Immature natural killer cell (primary cell): ENCODE data around the gene POFUT2. TPM values are rescaled to one million over a fixed set of nuclear protein-coding genes. Genes with fewer than 3 reads are reported as not detected.
A peak's percentile ranks its signal among the peaks of the same experiment; 100 is the strongest.

ENCODE experiments used
- DNase-seq, 3 donors: peaks; one replicate each; pipeline ENCODE4 v3.0.0; 2022; ENCODE audit warnings: mixed read lengths in 1 of 3
- H3K27ac Mint-ChIP-seq, 6 donors: one replicate each; pipeline ENCODE4 v1.8.0; 2020; ENCODE audit warnings: mixed read lengths in 6 of 6, mild to moderate bottlenecking in 5 of 6, inconsistent platforms in 4 of 6, moderate library complexity in 3 of 6
- H3K27me3 Mint-ChIP-seq, 3 donors: one replicate each; pipeline ENCODE4 v1.8.0; 2020 to 2021; ENCODE audit warnings: low read depth in 3 of 3, mild to moderate bottlenecking in 3 of 3, mixed read lengths in 3 of 3, moderate library complexity in 3 of 3, inconsistent platforms in 1 of 3
- H3K36me3 Mint-ChIP-seq, 3 donors: one replicate each; pipeline ENCODE4 v1.8.0; 2020; ENCODE audit warnings: mixed read lengths in 3 of 3, inconsistent platforms in 2 of 3, mild to moderate bottlenecking in 2 of 3
- H3K4me1 Mint-ChIP-seq, 2 donors: one replicate each; pipeline ENCODE4 v1.8.0; 2020; ENCODE audit warnings: inconsistent platforms in 2 of 2, mild to moderate bottlenecking in 2 of 2, mixed read lengths in 2 of 2, moderate library complexity in 1 of 2
- H3K4me3 Mint-ChIP-seq, 5 donors: one replicate each; pipeline ENCODE4 v1.8.0; 2020; ENCODE audit warnings: mild to moderate bottlenecking in 5 of 5, mixed read lengths in 5 of 5, inconsistent platforms in 3 of 5, moderate library complexity in 3 of 5
- H3K9me3 Mint-ChIP-seq, 6 donors: one replicate each; pipeline ENCODE4 v1.8.0; 2020; ENCODE audit warnings: mild to moderate bottlenecking in 6 of 6, mixed read lengths in 6 of 6, inconsistent platforms in 4 of 6, moderate library complexity in 3 of 6
- polyA plus RNA-seq, 3 donors: library from polyadenylated mRNA; unstranded; fragments of 300-500 nt; fragmentation: Illumina TruSeq; gene quantifications; one replicate each; pipeline ENCODE4 v1.2.3, GENCODE V29; 2021

The POFUT2 gene
- polyA plus RNA-seq, 3 donors from 2014 or later, result 1.1 to 5.2 (median 4.7) TPM

DNA sequence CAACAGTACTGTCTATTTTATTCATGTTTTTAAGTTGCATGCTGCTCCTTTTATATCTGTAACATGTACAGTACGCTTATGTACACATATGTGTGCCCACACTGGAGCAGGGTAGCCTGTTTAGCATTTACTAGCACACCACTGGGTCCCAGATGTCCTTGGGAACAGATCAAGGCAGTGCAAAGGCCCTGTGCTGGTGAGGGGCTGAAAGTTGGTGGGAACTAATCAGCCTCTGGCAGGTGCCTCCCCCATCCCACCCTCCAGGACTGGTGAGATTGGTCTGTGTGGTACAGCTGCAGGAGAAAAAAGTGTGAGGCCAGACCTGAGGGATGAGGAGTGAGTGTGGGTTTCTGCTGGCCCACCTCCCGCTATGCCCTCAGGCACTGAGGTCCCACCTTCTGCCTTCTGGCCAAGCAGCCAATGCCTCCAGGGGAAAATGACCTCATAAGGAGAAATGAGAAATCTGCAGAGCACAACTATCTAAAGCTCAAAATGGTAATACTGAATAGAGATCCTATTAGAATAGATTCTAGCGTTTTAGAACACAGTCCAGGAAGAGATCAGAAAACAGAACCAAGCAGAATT lies 58.9 kb downstream of the POFUT2 start:
- no peaks in the 10 kb centered on the region for H3K9me3 Mint-ChIP-seq
- H3K27ac Mint-ChIP-seq, result peak overlapping the region; percentile 17 to 90 (median 53)
- peak overlapping the region in 4 of 5 donors; percentile 49 to 85 (median 76) for H3K4me3 Mint-ChIP-seq

GRCh38 chr21:45228171-45228641 lies 59.5 kb downstream of the POFUT2 start:
- peak; percentile 80 to 89 (median 82) for DNase-seq
- Mint-ChIP-seq H3K36me3 (peaks cover 0 to 2% (median 0%) of the 10 kb centered on the region in 3 donors), H3K27ac (peak overlapping the region; percentile 34 to 90 (median 64)), H3K27me3 (peaks cover 14 to 37% (median 19%) of the 10 kb centered on the region in 3 donors), H3K4me1 (peaks cover 30 to 35% of the 10 kb centered on the region in 2 donors), H3K9me3 (no peaks in the 10 kb centered on the region), H3K4me3 (peak overlapping the region; percentile 46 to 85 (median 72))

More for the DNA sequence above, 58.9 kb downstream of the POFUT2 start:
- H3K36me3 Mint-ChIP-seq, result peaks cover 0 to 2% (median 0%) of the 10 kb centered on the region in 3 donors
- no peak for DNase-seq
- peaks cover 18 to 42% (median 19%) of the 10 kb centered on the region in 3 donors for H3K27me3 Mint-ChIP-seq
- peaks cover 30 to 35% of the 10 kb centered on the region in 2 donors for H3K4me1 Mint-ChIP-seq

DNA sequence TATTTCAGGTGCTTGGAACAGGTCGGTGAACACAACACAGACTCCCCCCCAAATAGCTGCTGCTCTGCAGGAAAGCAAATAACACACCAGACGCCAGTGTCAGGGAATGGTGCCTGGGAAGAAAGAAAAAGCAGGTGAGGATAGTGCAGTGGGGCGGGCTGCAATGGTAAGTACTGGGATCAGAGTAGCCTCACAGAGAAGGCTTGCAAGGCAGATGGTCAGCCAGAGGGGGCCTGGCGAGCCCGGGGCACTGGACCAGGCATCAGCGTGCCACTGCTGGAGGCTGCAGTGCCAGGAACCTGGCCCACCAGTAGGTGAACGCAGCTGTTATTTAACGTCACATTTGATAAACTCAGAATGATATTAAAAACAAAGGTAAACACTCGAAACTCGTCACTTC lies 60.0 kb downstream of the POFUT2 start:
- peaks cover 30 to 35% of the 10 kb centered on the region in 2 donors for H3K4me1 Mint-ChIP-seq
- no peak for DNase-seq

GRCh38 chr21:45226540-45227326 lies 61.0 kb downstream of the POFUT2 start:
- H3K4me3 Mint-ChIP-seq, result peak overlapping the region; percentile 33 to 81 (median 46)
- DNase-seq, result peak; percentile 56 to 73 (median 60)
- peak overlapping the region; percentile 14 to 90 (median 64) for H3K27ac Mint-ChIP-seq
- peaks cover 12 to 32% (median 19%) of the 10 kb centered on the region in 3 donors for H3K27me3 Mint-ChIP-seq
- peaks cover 0 to 8% (median 0%) of the 10 kb centered on the region in 3 donors for H3K36me3 Mint-ChIP-seq
- peaks cover 30 to 35% of the 10 kb centered on the region in 2 donors for H3K4me1 Mint-ChIP-seq
- no peaks in the 10 kb centered on the region for H3K9me3 Mint-ChIP-seq

More for the DNA sequence above, 60.0 kb downstream of the POFUT2 start:
- H3K27me3 Mint-ChIP-seq, result peaks cover 14 to 33% (median 19%) of the 10 kb centered on the region in 3 donors
- H3K9me3 Mint-ChIP-seq, result no peaks in the 10 kb centered on the region
- peaks cover 0 to 3% (median 0%) of the 10 kb centered on the region in 3 donors for H3K36me3 Mint-ChIP-seq
- peak overlapping the region; percentile 34 to 90 (median 64) for H3K27ac Mint-ChIP-seq
- H3K4me3 Mint-ChIP-seq, result peak overlapping the region; percentile 46 to 85 (median 72)

- Mint-ChIP-seq H3K4me1 (peaks cover 30 to 35% of the 10 kb centered on the region in 2 donors), H3K27me3 (peaks cover 12 to 30% (median 19%) of the 10 kb centered on the region in 3 donors), H3K9me3 (no peaks in the 10 kb centered on the region), H3K27ac (peak overlapping the region in 3 of 6 donors; percentile 34 to 81 (median 58)), H3K36me3 (peaks cover 0 to 15% (median 7%) of the 10 kb centered on the region in 3 donors), H3K4me3 (peak overlapping the region in 1 of 5 donors; percentile 41)
- no peak for DNase-seq
Observed at GRCh38 chr21:45225741-45226327, 61.9 kb downstream of the POFUT2 start.

DNA sequence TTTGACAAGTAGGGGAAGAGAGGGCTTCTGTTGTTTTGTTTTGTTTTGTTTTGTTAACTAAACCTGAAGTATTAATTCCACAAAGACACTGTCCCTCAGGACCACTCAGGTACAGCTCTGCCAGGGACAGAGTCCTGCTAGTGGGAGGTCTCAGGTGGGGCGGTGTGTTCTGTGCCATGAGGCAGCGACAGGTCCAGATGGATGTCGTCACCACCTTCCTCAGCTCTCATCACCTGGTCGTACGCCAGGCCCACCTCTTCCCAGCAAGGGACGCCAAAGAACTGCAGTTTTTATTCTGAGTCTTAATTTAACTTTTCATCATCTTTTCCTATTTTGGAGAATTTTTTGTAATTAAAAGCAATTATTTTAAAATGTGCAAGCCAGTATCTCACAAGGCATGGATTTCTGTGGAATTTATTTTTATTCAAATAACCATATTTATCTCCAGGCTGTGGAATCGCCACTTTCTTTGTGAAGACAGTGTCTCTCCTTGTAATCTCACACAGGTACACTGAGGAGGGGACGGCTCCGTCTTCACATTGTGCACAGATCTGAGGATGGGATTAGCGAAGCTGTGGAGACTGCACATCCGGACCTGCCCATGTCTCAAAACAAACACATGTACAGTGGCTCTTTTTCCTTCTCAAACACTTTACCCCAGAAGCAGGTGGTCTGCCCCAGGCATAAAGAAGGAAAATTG lies 62.5 kb downstream of the POFUT2 start:
- peak overlapping the region in 3 of 6 donors; percentile 34 to 81 (median 58) for H3K27ac Mint-ChIP-seq
- peaks cover 30 to 35% of the 10 kb centered on the region in 2 donors for H3K4me1 Mint-ChIP-seq

DNA sequence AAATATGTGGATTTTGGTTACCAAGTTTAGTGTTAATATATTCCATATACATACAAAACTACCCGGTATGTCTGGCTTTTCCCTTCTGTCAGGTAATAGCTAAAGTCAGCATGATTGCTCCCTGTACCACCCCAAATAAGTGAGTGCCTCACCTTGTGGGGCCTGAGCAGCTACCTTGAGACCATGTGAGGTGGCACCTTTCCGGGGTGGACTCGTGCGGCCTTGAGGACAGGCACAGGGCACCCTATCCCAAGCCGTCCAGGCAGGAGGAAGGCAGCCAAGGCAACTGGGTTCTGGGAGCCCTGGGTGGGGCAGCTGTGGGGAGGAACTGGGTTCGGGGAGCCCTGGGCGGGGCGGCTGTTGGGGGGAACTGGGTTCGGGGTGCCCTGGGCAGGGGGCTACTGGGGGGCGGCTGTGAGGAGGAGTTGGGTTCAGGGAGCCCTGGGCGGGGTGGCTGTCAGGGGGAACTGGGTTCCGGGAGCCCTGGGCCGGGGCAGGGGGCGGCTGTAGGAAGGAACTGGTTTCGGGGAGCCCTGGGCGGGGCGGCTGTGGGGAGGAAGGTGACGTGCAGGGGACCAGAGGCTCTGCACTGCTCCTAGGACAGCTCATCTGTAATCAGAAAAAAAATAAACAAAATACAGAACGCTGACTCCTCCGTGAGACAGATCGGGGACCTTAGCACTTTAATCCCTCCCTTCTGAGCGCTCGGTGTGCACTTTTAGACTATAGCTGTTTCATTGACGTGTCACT lies 63.3 kb downstream of the POFUT2 start:
- Mint-ChIP-seq H3K27ac (peak overlapping the region in 2 of 6 donors; percentile 56 to 78), H3K9me3 (no peaks in the 10 kb centered on the region), H3K27me3 (peaks cover 8 to 30% (median 19%) of the 10 kb centered on the region in 3 donors), H3K36me3 (peaks cover 0 to 16% (median 7%) of the 10 kb centered on the region in 3 donors), H3K4me3 (peak overlapping the region in 1 of 5 donors; percentile 77), H3K4me1 (peaks cover 30 to 35% of the 10 kb centered on the region in 2 donors)
- DNase-seq, result peak in 1 of 3 donors; percentile 47

More for the DNA sequence above, 62.5 kb downstream of the POFUT2 start:
- Mint-ChIP-seq H3K36me3 (peaks cover 0 to 16% (median 7%) of the 10 kb centered on the region in 3 donors), H3K9me3 (no peaks in the 10 kb centered on the region), H3K4me3 (peak overlapping the region in 1 of 5 donors; percentile 77), H3K27me3 (peaks cover 12 to 30% (median 19%) of the 10 kb centered on the region in 3 donors)
- DNase-seq, result no peak

DNA sequence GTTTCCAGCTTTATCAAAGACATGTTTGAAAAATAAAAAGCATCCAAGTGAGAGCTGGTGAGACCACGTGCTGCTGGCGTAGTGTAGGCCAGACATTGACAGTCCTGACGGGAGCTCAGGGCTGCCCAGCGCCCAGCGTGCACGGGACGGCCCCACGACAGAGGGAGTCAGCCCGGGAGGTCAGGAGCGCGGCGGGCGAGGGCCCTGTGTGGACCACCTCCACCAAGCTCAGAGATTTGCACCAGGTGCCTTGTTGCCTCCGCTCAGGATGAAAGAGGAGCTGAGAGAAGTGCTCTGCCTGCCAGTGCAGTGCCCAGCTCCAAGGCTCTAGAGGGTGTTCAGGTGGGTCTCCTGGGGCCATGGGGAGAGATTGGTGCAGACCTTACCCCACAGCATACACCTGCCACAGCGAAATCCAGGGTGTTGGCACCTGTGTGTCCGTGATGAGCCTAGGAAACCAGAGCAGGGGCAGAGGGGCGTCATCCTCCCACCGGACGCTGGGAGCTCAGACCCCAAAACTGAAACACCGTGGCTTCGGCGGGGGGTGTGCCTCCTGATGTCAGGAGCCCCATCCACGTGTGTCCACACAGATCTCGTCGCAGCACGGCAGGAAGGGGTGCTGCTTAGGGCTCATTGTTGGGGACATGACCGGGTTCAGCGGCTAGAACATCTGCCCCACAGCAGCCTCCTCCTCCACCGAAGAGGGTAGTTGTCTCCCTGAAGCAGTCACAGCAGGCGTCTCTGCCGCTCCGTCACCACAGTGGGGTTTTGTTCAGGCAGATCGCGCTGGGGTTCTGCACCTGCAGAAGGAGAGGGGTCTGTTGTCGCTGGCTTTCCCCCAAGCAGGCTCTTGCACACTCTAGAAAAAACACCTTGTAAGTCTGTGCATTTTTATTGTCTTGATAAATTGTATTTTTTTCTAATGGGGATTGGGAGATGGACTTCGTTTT lies 64.2 kb downstream of the POFUT2 start:
- Mint-ChIP-seq H3K9me3 (peaks cover 0 to 2% (median 0%) of the 10 kb centered on the region in 6 donors), H3K4me1 (peaks cover 24 to 26% of the 10 kb centered on the region in 2 donors), H3K4me3 (peak overlapping the region in 1 of 5 donors; percentile 77), H3K27ac (peak overlapping the region in 2 of 6 donors; percentile 55 to 78), H3K36me3 (peaks cover 2 to 23% (median 12%) of the 10 kb centered on the region in 3 donors), H3K27me3 (peaks cover 8 to 25% (median 19%) of the 10 kb centered on the region in 3 donors)
- no peak for DNase-seq

DNA sequence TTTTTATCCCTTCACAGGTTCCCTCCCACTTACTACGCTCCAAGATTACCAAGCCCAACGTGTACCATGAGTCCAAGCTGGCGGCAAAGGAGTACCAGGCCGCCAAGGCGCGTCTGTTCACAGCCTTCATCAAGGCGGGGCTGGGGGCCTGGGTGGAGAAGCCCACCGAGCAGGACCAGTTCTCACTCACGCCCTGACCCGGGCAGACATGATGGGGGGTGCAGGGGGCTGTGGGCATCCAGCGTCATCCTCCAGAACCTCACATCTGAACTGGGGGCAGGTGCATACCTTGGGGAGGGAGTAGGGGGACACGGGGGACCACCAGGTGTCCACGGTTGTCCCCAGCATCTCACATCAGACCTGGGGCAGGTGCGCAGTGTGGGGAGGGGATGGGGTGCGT lies 65.7 kb downstream of the POFUT2 start:
- H3K36me3 Mint-ChIP-seq, result peaks cover 17 to 37% (median 26%) of the 10 kb centered on the region in 3 donors
- H3K4me3 Mint-ChIP-seq, result no peak overlapping the region
- no peak overlapping the region for H3K27ac Mint-ChIP-seq
- peaks cover 9 to 11% of the 10 kb centered on the region in 2 donors for H3K4me1 Mint-ChIP-seq
- H3K9me3 Mint-ChIP-seq, result peaks cover 0 to 17% (median 6%) of the 10 kb centered on the region in 6 donors
- DNase-seq, result no peak
- peaks cover 2 to 11% (median 11%) of the 10 kb centered on the region in 3 donors for H3K27me3 Mint-ChIP-seq

DNA sequence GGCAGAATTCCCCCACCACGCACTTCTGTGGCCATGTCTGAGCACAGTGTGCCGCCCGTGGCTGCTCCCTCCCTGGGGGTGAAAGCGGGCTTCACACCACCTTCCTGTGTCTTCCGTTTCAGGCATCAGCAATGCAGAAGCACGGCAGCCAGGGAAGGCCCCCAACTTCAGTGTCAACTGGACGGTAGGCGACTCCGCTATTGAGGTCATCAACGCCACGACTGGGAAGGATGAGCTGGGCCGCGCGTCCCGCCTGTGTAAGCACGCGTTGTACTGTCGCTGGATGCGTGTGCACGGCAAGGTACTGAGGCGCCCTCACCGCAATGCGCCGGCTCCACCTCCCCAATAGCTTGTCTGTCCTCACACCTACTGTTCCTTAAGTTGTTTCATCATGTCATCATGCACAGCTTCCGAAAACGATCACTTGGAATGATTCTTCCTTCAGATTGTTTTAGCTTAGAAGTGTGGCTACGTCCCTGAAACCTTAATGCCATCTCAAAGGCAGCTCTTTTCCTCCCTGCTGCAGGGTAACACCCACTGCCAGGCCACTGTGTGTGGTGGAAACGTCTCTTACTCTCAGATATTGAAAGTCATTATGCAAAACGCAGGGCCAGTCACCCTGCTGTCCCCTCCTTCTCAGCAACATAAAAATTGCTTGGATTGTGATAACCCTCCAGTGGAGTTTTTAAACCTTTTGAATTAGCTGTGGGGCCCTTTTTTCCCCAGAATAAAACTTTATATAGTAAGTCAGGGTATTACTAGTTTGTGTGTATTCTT lies 66.8 kb downstream of the POFUT2 start:
- no peak overlapping the region for H3K27ac Mint-ChIP-seq
- peaks cover 0 to 4% (median 2%) of the 10 kb centered on the region in 3 donors for H3K27me3 Mint-ChIP-seq
- H3K36me3 Mint-ChIP-seq, result peaks cover 28 to 47% (median 33%) of the 10 kb centered on the region in 3 donors
- no peak for DNase-seq
- H3K4me3 Mint-ChIP-seq, result no peak overlapping the region
- H3K4me1 Mint-ChIP-seq, result peaks cover 0 to under 1% of the 10 kb centered on the region in 2 donors
- H3K9me3 Mint-ChIP-seq, result peaks cover 0 to 23% (median 6%) of the 10 kb centered on the region in 6 donors

- Mint-ChIP-seq H3K9me3 (peaks cover 0 to 23% (median 6%) of the 10 kb centered on the region in 6 donors), H3K27me3 (peaks cover 0 to 1% (median 0%) of the 10 kb centered on the region in 3 donors), H3K4me3 (no peak overlapping the region), H3K4me1 (no peaks in the 10 kb centered on the region), H3K27ac (no peak overlapping the region), H3K36me3 (peaks cover 29 to 48% (median 33%) of the 10 kb centered on the region in 3 donors)
- DNase-seq, result no peak
Observed at GRCh38 chr21:45220071-45220481, 67.6 kb downstream of the POFUT2 start.
